T-helper 2 cell treated with Interferon-gamma antibody and Interleukin-4, amounts not matched to agents 5 μg/mL and 100 μg/mL, for 36 hours (primary cell): Measurements from ENCODE around the gene LETM1.

ENCODE experiments used
- DNase-seq: peaks from one replicate; pipeline ENCODE4 v3.0.0; 2021; ENCODE audit warnings: low spot score
- H3K27ac Mint-ChIP-seq: one replicate; pipeline ENCODE4 v1.8.0; 2021; ENCODE audit warnings: mild to moderate bottlenecking, mixed read lengths
- H3K27me3 Mint-ChIP-seq: one replicate; pipeline ENCODE4 v1.8.0; 2021; ENCODE audit warnings: low read depth, mixed read lengths
- H3K36me3 Mint-ChIP-seq: one replicate; pipeline ENCODE4 v1.8.0; 2021; ENCODE audit warnings: low read depth, mixed read lengths
- H3K4me1 Mint-ChIP-seq: one replicate; pipeline ENCODE4 v1.8.0; 2021; ENCODE audit warnings: low read depth, mixed read lengths
- H3K4me3 Mint-ChIP-seq: one replicate; pipeline ENCODE4 v1.8.0; 2022; ENCODE audit warnings: mild to moderate bottlenecking, moderate library complexity, mixed read lengths
- H3K9me3 Mint-ChIP-seq: one replicate; pipeline ENCODE4 v1.8.0; 2021; ENCODE audit warnings: mixed read lengths

Gene LETM1

GRCh38 chr4:1767061-1767769, 88.7 kb downstream of the LETM1 start:
- H3K4me1 Mint-ChIP-seq: peaks cover 3% of the 10 kb centered on the region
- DNase-seq: no peak
- no peak overlapping the region for H3K27ac Mint-ChIP-seq
- no peaks in the 10 kb centered on the region for H3K36me3 Mint-ChIP-seq
- peaks cover 27% of the 10 kb centered on the region for H3K27me3 Mint-ChIP-seq
- no peaks in the 10 kb centered on the region for H3K9me3 Mint-ChIP-seq
- H3K4me3 Mint-ChIP-seq: no peak overlapping the region

DNA sequence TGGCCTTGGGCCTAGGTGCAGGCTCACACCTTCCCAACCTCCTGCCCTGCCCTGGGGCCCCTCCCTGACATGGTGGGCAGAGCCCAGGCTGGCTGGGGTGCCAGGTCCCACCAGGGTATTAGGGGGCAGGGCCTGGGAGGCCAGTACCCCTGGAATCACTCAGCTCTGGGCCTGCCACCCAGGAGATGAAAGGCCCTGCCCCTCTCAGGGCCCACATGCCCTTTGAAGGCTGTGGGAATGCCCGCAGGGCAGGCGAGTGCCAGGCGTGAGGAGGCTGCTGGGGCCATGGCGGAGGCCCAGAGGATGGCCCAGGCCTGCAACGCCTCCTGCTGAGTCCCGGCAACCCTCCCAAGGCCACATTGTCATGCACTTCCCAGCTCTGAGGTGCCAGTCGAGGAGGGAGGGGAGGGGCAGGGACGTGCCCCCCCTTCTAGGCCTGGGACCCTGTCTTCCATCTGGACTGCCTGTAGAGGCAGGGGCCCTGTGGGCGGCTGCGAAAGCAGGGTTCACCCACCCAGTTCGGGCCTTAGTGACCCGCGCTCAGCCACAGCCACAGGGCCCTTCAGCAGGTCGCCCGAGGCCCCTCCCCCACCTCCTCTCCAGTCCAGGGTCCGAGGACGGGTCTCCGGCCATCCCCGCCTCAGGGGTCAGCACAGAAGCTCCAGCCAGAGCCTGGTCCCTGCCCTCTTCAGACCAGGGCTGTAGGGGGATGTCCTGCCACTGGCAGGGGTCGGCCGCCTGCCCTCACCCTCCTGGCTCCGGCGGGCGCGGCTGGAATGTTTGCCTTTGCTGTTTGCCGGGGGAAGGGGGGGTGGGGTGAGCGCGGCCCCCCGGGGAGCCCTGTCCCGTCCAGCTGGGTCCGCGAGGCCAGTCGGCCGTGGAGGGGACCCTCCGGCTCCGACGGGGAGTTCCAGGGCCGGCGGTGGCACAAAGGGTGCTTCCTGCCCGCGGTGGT, 89.6 kb downstream of the LETM1 start:
- no peaks in the 10 kb centered on the region for H3K36me3 Mint-ChIP-seq
- H3K9me3 Mint-ChIP-seq: no peaks in the 10 kb centered on the region
- no peak overlapping the region for H3K27ac Mint-ChIP-seq
- H3K4me3 Mint-ChIP-seq: no peak overlapping the region
- H3K27me3 Mint-ChIP-seq: peaks cover 29% of the 10 kb centered on the region
- H3K4me1 Mint-ChIP-seq: peaks cover 2% of the 10 kb centered on the region
- DNase-seq: no peak

DNA sequence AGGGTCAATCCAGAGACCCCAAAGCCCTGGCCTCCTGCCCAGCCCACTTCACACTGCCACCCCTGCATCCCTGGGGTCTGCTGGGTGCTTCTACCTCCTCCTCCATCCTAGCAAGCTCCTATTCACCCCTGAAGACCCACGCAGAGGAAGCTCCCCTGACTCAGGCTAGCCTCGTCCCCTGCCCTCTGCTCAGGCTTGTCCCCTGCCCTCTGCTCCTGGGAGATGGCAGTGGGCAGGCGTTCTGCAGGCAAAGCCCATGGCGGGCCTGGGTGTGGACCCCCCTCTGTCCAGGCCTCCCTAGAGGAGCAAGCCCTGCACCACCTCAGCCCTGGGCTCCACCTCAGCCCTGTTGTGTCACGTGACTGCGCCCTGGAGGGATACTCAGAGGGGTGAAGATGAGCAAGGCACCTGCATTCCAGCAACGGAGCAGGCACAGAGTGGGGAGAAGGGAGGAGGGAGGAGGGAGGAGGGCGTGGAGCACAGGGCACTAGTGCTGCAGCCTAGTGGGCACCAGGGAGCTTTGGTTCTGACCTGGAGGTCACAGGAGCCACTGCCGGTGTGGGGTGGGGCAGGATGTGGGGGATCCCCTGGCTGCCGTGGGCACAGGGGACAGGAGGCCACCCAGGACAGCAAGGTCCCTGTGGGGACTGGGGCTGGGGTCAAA, 90.4 kb downstream of the LETM1 start:
- Mint-ChIP-seq H3K4me1 (peaks cover 2% of the 10 kb centered on the region), H3K4me3 (no peak overlapping the region), H3K27ac (no peak overlapping the region)

GRCh38 chr4:1764670-1765069, 91.3 kb downstream of the LETM1 start:
- Mint-ChIP-seq H3K4me1 (peaks cover 4% of the 10 kb centered on the region), H3K4me3 (no peak overlapping the region), H3K9me3 (no peaks in the 10 kb centered on the region), H3K27ac (no peak overlapping the region), H3K36me3 (no peaks in the 10 kb centered on the region), H3K27me3 (peaks cover 29% of the 10 kb centered on the region)
- no peak for DNase-seq

More for the DNA sequence above, 90.4 kb downstream of the LETM1 start:
- Mint-ChIP-seq H3K9me3 (no peaks in the 10 kb centered on the region), H3K27me3 (peaks cover 29% of the 10 kb centered on the region), H3K36me3 (no peaks in the 10 kb centered on the region)
- DNase-seq: no peak

GRCh38 chr4:1763550-1764080, 92.3 kb downstream of the LETM1 start:
- Mint-ChIP-seq H3K27ac (no peak overlapping the region), H3K27me3 (peaks cover 29% of the 10 kb centered on the region), H3K4me3 (no peak overlapping the region), H3K36me3 (no peaks in the 10 kb centered on the region), H3K9me3 (no peaks in the 10 kb centered on the region), H3K4me1 (peaks cover 4% of the 10 kb centered on the region)
- DNase-seq: no peak

- H3K9me3 Mint-ChIP-seq: no peaks in the 10 kb centered on the region
- H3K4me3 Mint-ChIP-seq: no peak overlapping the region
- no peak overlapping the region for H3K27ac Mint-ChIP-seq
- H3K27me3 Mint-ChIP-seq: peaks cover 26% of the 10 kb centered on the region
- no peak for DNase-seq
- no peaks in the 10 kb centered on the region for H3K36me3 Mint-ChIP-seq
- peaks cover 2% of the 10 kb centered on the region for H3K4me1 Mint-ChIP-seq
Measured at GRCh38 chr4:1763070-1763549, 92.8 kb downstream of the LETM1 start.

DNA sequence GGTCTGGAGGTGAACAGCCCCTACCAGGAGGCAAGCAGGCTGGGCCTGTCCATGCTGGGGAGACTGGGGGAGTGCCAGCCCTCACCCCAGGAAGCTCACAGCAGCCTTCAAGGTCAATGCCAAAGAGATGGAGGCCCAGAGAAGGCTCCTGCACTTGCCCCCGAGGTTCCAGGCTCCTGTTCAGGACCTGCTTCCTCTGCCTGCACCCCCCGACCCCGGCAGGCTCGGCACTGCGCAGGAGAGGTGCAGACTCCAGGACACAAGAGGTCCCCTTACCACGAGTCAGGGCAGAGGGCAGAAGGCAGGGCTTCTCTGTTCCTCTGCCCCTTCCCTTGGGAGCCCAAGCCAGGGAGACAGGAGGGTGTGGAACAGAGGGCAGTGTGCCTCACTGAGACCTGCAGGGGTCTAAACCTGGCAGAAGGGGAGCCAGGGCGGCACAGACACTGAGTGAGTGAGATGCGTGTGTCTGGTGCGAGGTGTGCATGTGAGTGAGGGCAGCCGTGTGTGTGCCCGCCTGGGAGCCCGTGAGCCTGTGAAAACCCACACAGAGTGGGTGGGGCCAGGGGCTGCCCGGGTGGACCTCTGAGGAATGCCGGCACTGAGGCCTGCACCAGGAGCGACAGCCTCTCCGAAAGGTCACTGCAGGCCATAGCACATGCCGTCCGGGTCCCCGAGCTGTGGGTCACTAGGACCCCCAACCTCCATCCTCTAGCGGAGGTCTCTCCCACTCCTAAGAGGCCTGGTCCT, 93.5 kb downstream of the LETM1 start:
- peaks cover 26% of the 10 kb centered on the region for H3K27me3 Mint-ChIP-seq
- H3K4me1 Mint-ChIP-seq: peaks cover 2% of the 10 kb centered on the region
- DNase-seq: no peak
- no peak overlapping the region for H3K27ac Mint-ChIP-seq
- no peaks in the 10 kb centered on the region for H3K9me3 Mint-ChIP-seq
- no peak overlapping the region for H3K4me3 Mint-ChIP-seq
- H3K36me3 Mint-ChIP-seq: no peaks in the 10 kb centered on the region
